ENCODE data around the gene SQOR.

The SQOR gene

GRCh38 chr15:45720183-45720582 is 85.4 kb downstream of the SQOR start:
- H3K27ac ChIP-seq: no peak overlapping the region
- H4K20me1 ChIP-seq (ENCODE audit: insufficient read depth): no peaks in the 10 kb centered on the region
- no peaks in the 10 kb centered on the region for H3K27me3 ChIP-seq (ENCODE audit: insufficient read depth, low read depth)
- H3K36me3 ChIP-seq (ENCODE audit: insufficient read depth): no peaks in the 10 kb centered on the region
- no peak overlapping the region for H3K4me2 ChIP-seq
- TF ChIP-seq CTCF (conservative IDR thresholded peaks at IDR 0.05; ENCODE audit: low read depth, low read length): no peak
- no peak overlapping the region for H3K4me3 ChIP-seq (IDR thresholded peaks at IDR 0.05; ENCODE audit: insufficient read depth, low read depth, low read length)
- H3K9ac ChIP-seq: no peak overlapping the region
- no peak overlapping the region for H2AFZ ChIP-seq (ENCODE audit: low read depth)
- H3K79me2 ChIP-seq (ENCODE audit: insufficient read depth, low read depth): no peaks in the 10 kb centered on the region
- no peaks in the 10 kb centered on the region for H3K4me1 ChIP-seq (ENCODE audit: low read depth, poor library complexity, severe bottlenecking)

GRCh38 chr15:45728641-45729040 is 93.8 kb downstream of the SQOR start:
- no peak for TF ChIP-seq CTCF (conservative IDR thresholded peaks at IDR 0.05; ENCODE audit: low read depth, low read length)
- no peaks in the 10 kb centered on the region for H3K79me2 ChIP-seq (ENCODE audit: insufficient read depth, low read depth)
- H3K27me3 ChIP-seq (ENCODE audit: insufficient read depth, low read depth): no peaks in the 10 kb centered on the region
- no peak overlapping the region for H3K27ac ChIP-seq
- no peaks in the 10 kb centered on the region for H4K20me1 ChIP-seq (ENCODE audit: insufficient read depth)
- no peak overlapping the region for H3K9ac ChIP-seq
- H3K4me3 ChIP-seq (IDR thresholded peaks at IDR 0.05; ENCODE audit: insufficient read depth, low read depth, low read length): no peak overlapping the region
- H3K4me1 ChIP-seq (ENCODE audit: low read depth, poor library complexity, severe bottlenecking): no peaks in the 10 kb centered on the region
- H3K4me2 ChIP-seq: no peak overlapping the region
- H2AFZ ChIP-seq (ENCODE audit: low read depth): no peak overlapping the region
- no peaks in the 10 kb centered on the region for H3K36me3 ChIP-seq (ENCODE audit: insufficient read depth)

- H3K27ac ChIP-seq: no peak overlapping the region
- H3K4me3 ChIP-seq (IDR thresholded peaks at IDR 0.05; ENCODE audit: insufficient read depth, low read depth, low read length): no peak overlapping the region
- no peaks in the 10 kb centered on the region for H4K20me1 ChIP-seq (ENCODE audit: insufficient read depth)
- TF ChIP-seq CTCF (conservative IDR thresholded peaks at IDR 0.05; ENCODE audit: low read depth, low read length): no peak
- no peak overlapping the region for H3K9ac ChIP-seq
- no peak overlapping the region for H2AFZ ChIP-seq (ENCODE audit: low read depth)
- no peaks in the 10 kb centered on the region for H3K79me2 ChIP-seq (ENCODE audit: insufficient read depth, low read depth)
- no peaks in the 10 kb centered on the region for H3K4me1 ChIP-seq (ENCODE audit: low read depth, poor library complexity, severe bottlenecking)
- no peaks in the 10 kb centered on the region for H3K36me3 ChIP-seq (ENCODE audit: insufficient read depth)
- H3K4me2 ChIP-seq: no peak overlapping the region
- H3K27me3 ChIP-seq (ENCODE audit: insufficient read depth, low read depth): no peaks in the 10 kb centered on the region
Measured at GRCh38 chr15:45729141-45729540, 94.3 kb downstream of the SQOR start.

GRCh38 chr15:45731343-45731742 is 96.5 kb downstream of the SQOR start:
- Histone ChIP-seq H3K4me3 (IDR thresholded peaks at IDR 0.05; ENCODE audit: insufficient read depth, low read depth, low read length) (no peak overlapping the region), H3K4me1 (ENCODE audit: low read depth, poor library complexity, severe bottlenecking) (no peaks in the 10 kb centered on the region), H3K4me2 (no peak overlapping the region), H3K79me2 (ENCODE audit: insufficient read depth, low read depth) (no peaks in the 10 kb centered on the region), H3K27ac (no peak overlapping the region), H3K27me3 (ENCODE audit: insufficient read depth, low read depth) (no peaks in the 10 kb centered on the region), H4K20me1 (ENCODE audit: insufficient read depth) (no peaks in the 10 kb centered on the region), H3K36me3 (ENCODE audit: insufficient read depth) (no peaks in the 10 kb centered on the region), H2AFZ (ENCODE audit: low read depth) (no peak overlapping the region), H3K9ac (no peak overlapping the region)
- no peak for TF ChIP-seq CTCF (conservative IDR thresholded peaks at IDR 0.05; ENCODE audit: low read depth, low read length)

- Histone ChIP-seq H4K20me1 (ENCODE audit: insufficient read depth) (no peaks in the 10 kb centered on the region), H3K4me1 (ENCODE audit: low read depth, poor library complexity, severe bottlenecking) (no peaks in the 10 kb centered on the region), H3K4me3 (IDR thresholded peaks at IDR 0.05; ENCODE audit: insufficient read depth, low read depth, low read length) (no peak overlapping the region), H2AFZ (ENCODE audit: low read depth) (no peak overlapping the region), H3K27ac (no peak overlapping the region), H3K36me3 (ENCODE audit: insufficient read depth) (no peaks in the 10 kb centered on the region), H3K9ac (no peak overlapping the region), H3K79me2 (ENCODE audit: insufficient read depth, low read depth) (no peaks in the 10 kb centered on the region), H3K27me3 (ENCODE audit: insufficient read depth, low read depth) (no peaks in the 10 kb centered on the region), H3K4me2 (no peak overlapping the region)
- no peak for TF ChIP-seq CTCF (conservative IDR thresholded peaks at IDR 0.05; ENCODE audit: low read depth, low read length)
Measured at GRCh38 chr15:45732662-45733061, 97.8 kb downstream of the SQOR start.
